ENCODE data around the gene OCA2.

OCA2 gene

GRCh38 chr15:28103831-28104230 is 4.7 kb upstream of the OCA2 start:
- DNase-seq (ENCODE audit: low read depth) = no peak
- TF ChIP-seq CTCF (IDR thresholded peaks at IDR 0.05; ENCODE audit: low read depth, low read length, missing control alignments) = no peak
- no peak overlapping the region for H3K4me3 ChIP-seq (ENCODE audit: low read depth, low read length)

- H3K4me3 ChIP-seq (ENCODE audit: low read depth, low read length) = no peak overlapping the region
- no peak for TF ChIP-seq CTCF (IDR thresholded peaks at IDR 0.05; ENCODE audit: low read depth, low read length, missing control alignments)
- DNase-seq (ENCODE audit: low read depth) = no peak
Measured at GRCh38 chr15:28101983-28102441, 2.9 kb upstream of the OCA2 start.

- no peak for DNase-seq (ENCODE audit: low read depth)
- H3K4me3 ChIP-seq (ENCODE audit: low read depth, low read length) = no peak overlapping the region
- no peak for TF ChIP-seq CTCF (IDR thresholded peaks at IDR 0.05; ENCODE audit: low read depth, low read length, missing control alignments)
Measured at GRCh38 chr15:28101201-28101600, 2.1 kb upstream of the OCA2 start.

- H3K4me3 ChIP-seq (ENCODE audit: low read depth, low read length) = no peak overlapping the region
Measured at GRCh38 chr15:28100516-28101195, 1.5 kb upstream of the OCA2 start.

GRCh38 chr15:28099555-28100140 is 533 bp upstream of the OCA2 start:
- TF ChIP-seq CTCF (IDR thresholded peaks at IDR 0.05; ENCODE audit: low read depth, low read length, missing control alignments) = no peak
- DNase-seq (ENCODE audit: low read depth) = no peak
- H3K4me3 ChIP-seq (ENCODE audit: low read depth, low read length) = no peak overlapping the region

More at GRCh38 chr15:28100516-28101195, 1.5 kb upstream of the OCA2 start:
- TF ChIP-seq CTCF (IDR thresholded peaks at IDR 0.05; ENCODE audit: low read depth, low read length, missing control alignments) = no peak
- DNase-seq (ENCODE audit: low read depth) = no peak

GRCh38 chr15:28098360-28098765 is 752 bp downstream of the OCA2 start:
- no peak for DNase-seq (ENCODE audit: low read depth)
- H3K4me3 ChIP-seq (ENCODE audit: low read depth, low read length) = no peak overlapping the region
- no peak for TF ChIP-seq CTCF (IDR thresholded peaks at IDR 0.05; ENCODE audit: low read depth, low read length, missing control alignments)

Measured in GM12864 (cell line).